Progenitor cell of endocrine pancreas (in vitro differentiated cells): ENCODE measurements around the gene ALPL. TPM values are rescaled to one million over a fixed set of nuclear protein-coding genes. Genes with fewer than 3 reads are reported as not detected.

ENCODE experiments used
- DNase-seq: peaks from one replicate; pipeline ENCODE4 v3.0.0; 2021; ENCODE audit warnings: low spot score; ENCODE audit not compliant: unreplicated experiment
- H3K27ac Mint-ChIP-seq: 2 replicates; pipeline ENCODE4 v1.8.0; 2021; ENCODE audit warnings: mild to moderate bottlenecking, moderate library complexity, mixed read lengths
- H3K27me3 Mint-ChIP-seq: 2 replicates; pipeline ENCODE4 v1.8.0; 2021; ENCODE audit warnings: mixed read lengths
- H3K36me3 Mint-ChIP-seq: 2 replicates; pipeline ENCODE4 v1.8.0; 2022; ENCODE audit warnings: mixed read lengths; ENCODE audit not compliant: insufficient read depth
- H3K4me1 Mint-ChIP-seq: 2 replicates; pipeline ENCODE4 v1.8.0; 2021; ENCODE audit warnings: low read depth, mixed read lengths
- H3K4me3 Mint-ChIP-seq: 2 replicates; pipeline ENCODE4 v1.8.0; 2021; ENCODE audit warnings: low read depth, mild to moderate bottlenecking, moderate library complexity, mixed read lengths
- H3K9me3 Mint-ChIP-seq: 2 replicates; pipeline ENCODE4 v1.8.0; 2021; ENCODE audit warnings: low read depth, mixed read lengths
- total RNA-seq: library from RNA; stranded (reverse); gene quantifications from 2 replicates; pipeline ENCODE4 v1.2.1, GENCODE V29; 2021
- TF ChIP-seq, protein P1 (sequence below): fragments of 200-600 bp; sonication (generic); IDR thresholded peaks from one replicate; pipeline ENCODE4 v1.5.0; 2021; ENCODE audit warnings: antibody characterized with exemption, mild to moderate bottlenecking; ENCODE audit not compliant: unreplicated experiment

ALPL gene
- total RNA-seq, 1 donor from 2014 or later: 18.8 TPM

DNA sequence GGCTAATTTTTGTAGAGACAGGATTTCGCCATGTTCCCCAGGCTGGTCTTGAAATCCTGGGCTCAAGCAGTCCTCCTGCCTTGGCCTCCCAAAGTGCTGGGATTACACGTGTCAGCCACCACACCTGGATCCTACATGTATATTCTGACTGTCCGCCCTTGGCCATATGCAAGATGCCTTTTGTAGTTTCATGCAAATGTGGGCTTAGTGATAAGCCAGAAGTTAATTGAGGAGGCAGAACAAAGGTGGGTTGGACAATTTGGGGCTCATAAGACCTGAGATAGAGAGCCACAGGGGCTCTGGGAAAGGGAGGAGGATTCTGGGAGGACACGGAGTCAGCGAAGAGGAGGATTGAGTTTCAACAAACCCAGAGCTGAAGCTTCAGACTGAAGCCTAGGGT, 24.9 kb downstream of the ALPL start:
- Mint-ChIP-seq H3K9me3 (no peaks in the 10 kb centered on the region), H3K27ac (no peak overlapping the region), H3K4me3 (no peak overlapping the region), H3K4me1 (peaks cover 2% of the 10 kb centered on the region), H3K36me3 (no peaks in the 10 kb centered on the region), H3K27me3 (peaks cover 35% of the 10 kb centered on the region)
- DNase-seq: no peak
- TF ChIP-seq, protein P1, sequence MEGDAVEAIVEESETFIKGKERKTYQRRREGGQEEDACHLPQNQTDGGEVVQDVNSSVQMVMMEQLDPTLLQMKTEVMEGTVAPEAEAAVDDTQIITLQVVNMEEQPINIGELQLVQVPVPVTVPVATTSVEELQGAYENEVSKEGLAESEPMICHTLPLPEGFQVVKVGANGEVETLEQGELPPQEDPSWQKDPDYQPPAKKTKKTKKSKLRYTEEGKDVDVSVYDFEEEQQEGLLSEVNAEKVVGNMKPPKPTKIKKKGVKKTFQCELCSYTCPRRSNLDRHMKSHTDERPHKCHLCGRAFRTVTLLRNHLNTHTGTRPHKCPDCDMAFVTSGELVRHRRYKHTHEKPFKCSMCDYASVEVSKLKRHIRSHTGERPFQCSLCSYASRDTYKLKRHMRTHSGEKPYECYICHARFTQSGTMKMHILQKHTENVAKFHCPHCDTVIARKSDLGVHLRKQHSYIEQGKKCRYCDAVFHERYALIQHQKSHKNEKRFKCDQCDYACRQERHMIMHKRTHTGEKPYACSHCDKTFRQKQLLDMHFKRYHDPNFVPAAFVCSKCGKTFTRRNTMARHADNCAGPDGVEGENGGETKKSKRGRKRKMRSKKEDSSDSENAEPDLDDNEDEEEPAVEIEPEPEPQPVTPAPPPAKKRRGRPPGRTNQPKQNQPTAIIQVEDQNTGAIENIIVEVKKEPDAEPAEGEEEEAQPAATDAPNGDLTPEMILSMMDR: no peak

DNA sequence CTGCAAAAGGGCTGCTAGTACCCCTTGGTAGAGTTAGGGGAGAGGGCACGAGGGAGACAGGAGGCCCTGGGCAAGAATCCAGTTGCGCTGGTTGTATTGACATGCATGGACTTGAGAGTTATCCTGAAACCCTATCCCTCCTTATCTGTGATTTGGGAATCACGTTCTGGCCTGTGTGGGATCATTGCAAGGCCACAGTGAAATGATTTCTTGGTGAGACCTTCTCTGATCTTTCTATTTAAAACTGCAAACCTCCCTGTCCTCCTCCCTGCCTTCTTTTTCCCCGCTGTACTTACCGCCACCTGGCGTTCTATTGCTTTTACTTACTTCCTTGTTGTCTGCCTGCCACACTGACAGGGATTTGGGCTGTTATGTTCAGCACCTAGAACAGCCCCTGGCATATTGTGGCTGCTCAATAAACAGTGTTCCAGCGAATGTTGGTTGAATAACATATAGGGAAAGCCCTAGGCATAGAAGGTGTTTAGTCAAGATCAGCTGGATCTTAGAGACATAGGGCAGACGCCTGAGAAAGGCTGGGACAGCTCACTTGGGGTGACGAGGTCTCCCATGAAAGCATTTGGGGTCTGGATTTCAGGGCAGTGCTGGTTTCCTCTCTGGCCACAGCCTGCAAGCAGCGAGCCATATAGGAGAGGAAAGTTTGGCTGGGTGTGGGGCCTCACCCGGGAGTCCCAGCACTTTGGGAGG, 25.6 kb downstream of the ALPL start:
- no peak for DNase-seq

DNA sequence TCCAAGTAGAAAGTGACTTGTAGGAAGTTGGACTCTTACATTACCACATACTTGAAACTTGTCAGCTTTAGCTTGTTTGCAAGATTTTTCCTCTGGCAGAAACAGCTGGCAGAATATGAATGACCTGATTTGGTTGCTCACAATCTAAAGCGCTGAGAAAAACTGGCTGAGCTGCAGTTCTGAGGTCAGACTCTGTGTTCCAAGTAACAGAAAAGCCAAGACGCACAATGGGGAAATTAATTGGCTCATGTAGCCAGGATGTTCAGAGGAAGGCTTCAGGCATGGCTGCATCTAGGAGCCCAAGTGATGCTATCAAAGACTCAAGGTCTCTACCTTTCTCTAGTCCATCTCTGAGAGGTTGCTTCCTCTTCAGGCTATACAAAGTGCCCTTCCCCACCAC, 27.0 kb downstream of the ALPL start:
- Mint-ChIP-seq H3K4me3 (no peak overlapping the region), H3K4me1 (peaks cover 2% of the 10 kb centered on the region), H3K9me3 (no peaks in the 10 kb centered on the region), H3K27me3 (peaks cover 28% of the 10 kb centered on the region), H3K36me3 (no peaks in the 10 kb centered on the region), H3K27ac (no peak overlapping the region)
- no peak for DNase-seq
- TF ChIP-seq, protein P1: no peak

More for the DNA sequence above, 25.6 kb downstream of the ALPL start:
- H3K4me3 Mint-ChIP-seq: no peak overlapping the region
- peaks cover 31% of the 10 kb centered on the region for H3K27me3 Mint-ChIP-seq
- peaks cover 2% of the 10 kb centered on the region for H3K4me1 Mint-ChIP-seq
- H3K27ac Mint-ChIP-seq: no peak overlapping the region
- TF ChIP-seq, protein P1: peak; percentile 64
- H3K9me3 Mint-ChIP-seq: no peaks in the 10 kb centered on the region
- H3K36me3 Mint-ChIP-seq: no peaks in the 10 kb centered on the region

DNA sequence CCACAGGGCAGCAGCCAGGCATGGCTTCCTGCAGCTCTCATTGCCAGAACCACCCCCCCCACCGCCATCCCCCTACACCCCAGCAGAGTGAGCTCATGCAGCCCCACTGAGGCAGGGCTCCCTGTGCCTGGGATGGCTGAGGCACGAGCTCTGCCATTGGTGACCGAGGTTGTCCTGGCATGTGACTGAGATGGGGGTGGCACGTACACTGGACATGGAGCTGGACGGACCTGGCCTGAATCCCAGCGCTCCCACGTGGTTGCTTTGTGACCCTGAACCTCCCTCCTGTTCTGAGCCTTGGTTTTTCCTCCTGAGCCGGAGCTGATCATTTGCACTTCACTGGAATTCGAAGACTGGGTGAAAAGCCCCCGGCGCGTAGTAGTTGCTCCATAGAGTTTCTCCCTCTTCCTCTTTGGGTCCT, 28.3 kb downstream of the ALPL start:
- H3K36me3 Mint-ChIP-seq: no peaks in the 10 kb centered on the region
- no peaks in the 10 kb centered on the region for H3K9me3 Mint-ChIP-seq
- H3K27me3 Mint-ChIP-seq: peaks cover 22% of the 10 kb centered on the region
- DNase-seq: no peak
- no peak overlapping the region for H3K4me3 Mint-ChIP-seq
- H3K27ac Mint-ChIP-seq: no peak overlapping the region
- TF ChIP-seq, protein P1: no peak
- no peaks in the 10 kb centered on the region for H3K4me1 Mint-ChIP-seq

DNA sequence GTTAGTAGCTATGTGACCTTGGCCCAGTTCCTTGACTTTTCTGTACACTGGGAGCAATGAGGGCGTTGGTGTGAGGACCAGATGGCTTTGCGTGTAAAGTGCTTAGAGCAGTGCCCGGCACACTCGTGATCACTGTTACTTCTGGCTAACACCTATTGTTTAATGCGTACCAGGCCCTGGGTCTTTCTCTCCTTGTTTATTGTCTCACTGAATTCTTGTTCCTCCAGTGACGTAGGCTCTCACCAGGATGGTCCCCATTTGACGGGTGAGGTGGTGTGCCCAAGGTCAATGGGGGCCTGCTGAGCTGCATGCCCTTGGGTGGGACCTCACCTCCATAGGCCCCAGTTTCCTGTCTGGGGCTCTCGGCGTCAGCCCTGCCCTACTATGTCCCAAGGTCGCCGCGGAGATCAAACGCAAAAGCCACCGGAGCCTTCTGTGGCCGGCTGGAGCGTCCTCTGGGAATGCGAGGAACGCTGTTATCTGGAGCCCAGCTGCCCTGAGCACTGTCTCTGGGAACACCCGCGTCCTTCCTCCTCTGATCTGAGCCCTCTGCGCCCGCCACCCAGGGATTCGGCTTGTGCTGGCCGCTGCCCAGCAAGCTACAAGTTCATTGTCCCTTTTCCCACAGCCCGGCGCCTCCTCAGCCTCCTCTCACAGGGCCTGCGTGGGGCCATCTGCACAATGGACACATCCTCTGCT, 28.9 kb downstream of the ALPL start:
- no peaks in the 10 kb centered on the region for H3K36me3 Mint-ChIP-seq
- H3K27ac Mint-ChIP-seq: no peak overlapping the region

More for the DNA sequence above, 28.9 kb downstream of the ALPL start:
- DNase-seq: no peak
- TF ChIP-seq, protein P1: no peak
- H3K27me3 Mint-ChIP-seq: peaks cover 22% of the 10 kb centered on the region
- H3K4me3 Mint-ChIP-seq: no peak overlapping the region
- H3K4me1 Mint-ChIP-seq: no peaks in the 10 kb centered on the region
- H3K9me3 Mint-ChIP-seq: no peaks in the 10 kb centered on the region
